HG03064 (cell line): ENCODE data around the gene ESAM.

Experiments used
- ATAC-seq: cut with Tn5 transposase; IDR thresholded peaks from one replicate; pipeline ENCODE4 v1.9.1; 2021; ENCODE audit warnings: low read depth; ENCODE audit not compliant: unreplicated experiment

The ESAM gene, protein sequence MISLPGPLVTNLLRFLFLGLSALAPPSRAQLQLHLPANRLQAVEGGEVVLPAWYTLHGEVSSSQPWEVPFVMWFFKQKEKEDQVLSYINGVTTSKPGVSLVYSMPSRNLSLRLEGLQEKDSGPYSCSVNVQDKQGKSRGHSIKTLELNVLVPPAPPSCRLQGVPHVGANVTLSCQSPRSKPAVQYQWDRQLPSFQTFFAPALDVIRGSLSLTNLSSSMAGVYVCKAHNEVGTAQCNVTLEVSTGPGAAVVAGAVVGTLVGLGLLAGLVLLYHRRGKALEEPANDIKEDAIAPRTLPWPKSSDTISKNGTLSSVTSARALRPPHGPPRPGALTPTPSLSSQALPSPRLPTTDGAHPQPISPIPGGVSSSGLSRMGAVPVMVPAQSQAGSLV

GRCh38 chr11:124762105-124762623 lies at the start of gene ESAM:
Gene ESAM (minus strand): TSS chr11:124762290. CDS start chr11:124762154, 136 bp downstream.
- ATAC-seq, result peak; percentile 52

DNA sequence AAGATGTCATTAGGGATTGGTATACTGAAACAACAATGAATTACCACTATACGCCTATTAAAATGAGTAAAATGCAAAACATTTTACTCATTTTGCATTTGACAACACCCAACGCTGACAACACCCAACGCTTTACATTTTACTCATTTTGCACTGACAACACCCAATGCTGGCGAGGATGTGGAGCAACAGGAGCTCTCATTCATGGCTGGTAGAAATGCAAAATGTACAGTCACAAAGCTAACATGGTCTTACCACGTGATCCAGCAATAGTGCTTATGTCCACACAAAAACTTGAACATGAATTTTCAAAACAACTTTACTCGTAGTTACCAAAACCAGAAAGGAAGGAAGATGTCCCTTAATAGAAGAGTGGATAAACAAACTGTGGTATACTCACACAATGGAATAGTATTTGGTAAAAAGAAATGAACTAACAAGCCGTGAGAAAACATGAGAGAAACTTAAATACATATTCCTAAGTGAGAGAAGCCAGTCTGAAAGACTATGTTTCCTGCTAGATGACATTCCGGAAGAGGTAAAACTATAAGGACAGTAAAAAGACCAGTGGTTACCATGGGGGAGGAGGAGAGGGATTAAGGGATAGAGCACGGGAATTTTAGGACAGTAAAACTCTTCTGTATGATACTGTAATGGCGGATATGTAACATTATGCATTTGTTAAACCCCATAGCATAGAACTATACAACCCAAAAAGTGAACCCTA lies 49.5 kb upstream of the ESAM start:
- ATAC-seq, result no peak

GRCh38 chr11:124807660-124808270 lies 45.7 kb upstream of the ESAM start:
- no peak for ATAC-seq

- ATAC-seq, result no peak
Measured at GRCh38 chr11:124807201-124807600, 45.1 kb upstream of the ESAM start.

DNA sequence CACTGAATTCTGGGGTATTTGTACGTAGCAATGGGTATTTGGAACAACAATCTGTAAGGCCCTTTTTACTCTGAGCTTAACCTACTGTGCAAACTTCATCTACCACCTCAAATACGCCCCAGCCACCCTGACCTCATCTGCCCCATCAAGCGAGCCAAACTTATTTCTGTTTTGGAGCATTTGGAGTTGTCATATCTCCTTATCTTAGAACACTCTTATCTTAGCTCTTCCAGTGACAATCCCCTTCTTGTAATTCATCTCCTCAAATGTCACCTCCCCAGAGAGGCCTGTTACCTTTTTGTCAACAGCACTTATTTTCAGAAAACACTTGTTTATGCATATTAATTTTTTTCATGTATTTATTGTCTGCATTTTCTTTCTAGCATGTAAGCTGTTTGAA lies 42.8 kb upstream of the ESAM start:
- no peak for ATAC-seq

- no peak for ATAC-seq
Measured at GRCh38 chr11:124801636-124802312, 39.7 kb upstream of the ESAM start.

GRCh38 chr11:124801014-124801413 lies 38.9 kb upstream of the ESAM start:
- no peak for ATAC-seq

DNA sequence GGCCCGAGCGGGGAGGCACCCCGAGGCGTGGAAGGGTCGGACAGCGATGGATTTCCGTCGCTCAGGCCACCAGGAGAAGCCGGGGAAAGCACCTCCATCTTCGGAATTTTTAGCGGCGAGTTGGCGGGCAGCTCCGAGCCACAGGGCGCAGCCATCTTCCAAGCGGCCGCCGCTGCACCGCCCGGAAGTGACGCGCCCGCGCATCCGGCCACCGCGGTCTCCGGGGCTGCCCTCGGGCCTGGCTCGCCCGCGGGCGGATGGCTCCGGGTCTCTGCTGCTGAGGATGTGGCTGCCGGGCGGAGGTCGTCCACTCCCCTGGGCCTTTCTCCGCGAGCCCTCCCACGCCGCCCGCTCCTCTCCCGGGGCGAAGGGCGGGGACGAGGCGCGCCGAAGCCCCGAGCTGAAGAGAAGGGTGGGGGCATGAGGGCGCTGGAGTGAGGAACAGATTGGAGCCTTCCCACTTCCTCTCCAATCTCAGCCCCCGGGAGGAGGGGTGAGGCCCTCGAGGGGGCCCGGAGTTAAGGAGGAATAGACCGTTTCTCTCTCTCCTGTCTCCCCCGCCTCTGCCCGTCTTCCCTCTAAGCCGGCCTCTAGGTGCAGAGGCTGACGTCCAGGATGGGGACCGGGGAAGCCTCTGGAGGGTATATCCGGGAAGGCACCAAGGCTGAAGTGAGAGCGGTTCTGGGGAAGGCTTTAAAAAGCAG lies 38.3 kb upstream of the ESAM start, which contains the start of gene MSANTD2:
Gene MSANTD2, minus strand, starts transcription at position 181 of the 704 bp plus-strand sequence. Its CDS starts 26 bp downstream, at position 155.
- ATAC-seq, result peak; percentile 91

DNA sequence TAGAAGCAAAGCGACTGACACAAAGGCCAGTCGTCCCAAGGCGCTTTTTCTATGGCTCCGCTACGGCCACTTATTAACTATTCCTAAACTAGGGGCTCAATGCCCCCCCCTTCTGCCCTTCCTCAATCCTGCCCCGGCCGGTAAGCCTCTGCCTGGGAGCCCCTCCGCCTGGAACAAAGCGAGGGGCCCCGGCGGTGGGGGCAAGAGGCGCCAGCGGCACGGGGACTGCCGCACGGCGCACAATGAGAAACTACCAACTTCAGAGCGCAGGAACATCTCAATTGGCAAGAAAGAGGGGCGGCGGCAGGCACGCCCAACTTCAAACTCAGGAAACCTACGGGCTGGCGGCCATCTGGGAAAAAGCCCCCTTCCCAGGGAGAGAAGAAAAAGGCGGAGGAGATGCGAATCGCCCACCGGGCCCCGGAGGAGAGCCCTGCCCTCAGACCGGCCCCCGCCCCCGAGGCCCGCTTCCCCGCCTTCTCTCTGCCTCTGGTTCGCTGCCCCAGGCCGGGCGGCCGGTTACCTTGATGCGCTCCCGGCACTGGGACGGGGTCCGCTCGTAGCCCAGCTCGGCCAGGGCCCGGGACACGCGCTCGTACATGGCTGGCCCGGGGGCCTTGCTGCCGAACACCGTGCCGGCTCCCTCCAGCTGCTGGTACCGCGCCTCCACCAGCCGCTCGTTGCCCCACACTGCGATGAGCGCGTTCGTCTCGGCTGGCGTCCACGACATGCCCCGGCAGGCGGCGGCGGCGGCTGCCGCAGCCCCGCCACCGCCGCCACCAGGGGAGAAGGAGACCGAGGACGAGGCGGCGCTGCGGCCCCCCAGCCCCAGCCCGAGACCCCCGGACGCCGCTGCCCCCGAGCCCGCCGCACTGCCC lies 37.5 kb upstream of the ESAM start:
- peak; percentile 38 for ATAC-seq

GRCh38 chr11:124798991-124799347 lies 36.9 kb upstream of the ESAM start:
- peak; percentile 10 for ATAC-seq

DNA sequence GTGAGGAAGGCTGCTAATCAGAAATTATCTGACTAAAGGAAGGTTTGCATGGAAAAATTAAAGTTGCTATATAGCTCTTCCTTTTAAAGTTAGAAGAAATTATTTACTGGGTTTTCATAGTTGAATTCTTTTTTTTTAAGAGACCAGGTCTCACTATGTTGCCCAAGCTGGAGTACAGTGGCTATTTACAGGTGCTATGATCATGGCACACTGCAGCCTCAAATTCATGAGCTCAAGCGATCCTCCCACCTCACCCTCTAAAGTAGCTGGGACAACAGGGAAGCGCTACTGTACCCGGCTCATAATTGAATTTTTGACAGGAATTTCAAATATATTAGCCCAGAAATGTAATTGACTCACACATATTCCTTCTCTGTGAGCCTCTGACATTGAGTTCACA lies 34.2 kb upstream of the ESAM start:
- ATAC-seq, result no peak

GRCh38 chr11:124793466-124794278 lies 31.6 kb upstream of the ESAM start:
- no peak for ATAC-seq

DNA sequence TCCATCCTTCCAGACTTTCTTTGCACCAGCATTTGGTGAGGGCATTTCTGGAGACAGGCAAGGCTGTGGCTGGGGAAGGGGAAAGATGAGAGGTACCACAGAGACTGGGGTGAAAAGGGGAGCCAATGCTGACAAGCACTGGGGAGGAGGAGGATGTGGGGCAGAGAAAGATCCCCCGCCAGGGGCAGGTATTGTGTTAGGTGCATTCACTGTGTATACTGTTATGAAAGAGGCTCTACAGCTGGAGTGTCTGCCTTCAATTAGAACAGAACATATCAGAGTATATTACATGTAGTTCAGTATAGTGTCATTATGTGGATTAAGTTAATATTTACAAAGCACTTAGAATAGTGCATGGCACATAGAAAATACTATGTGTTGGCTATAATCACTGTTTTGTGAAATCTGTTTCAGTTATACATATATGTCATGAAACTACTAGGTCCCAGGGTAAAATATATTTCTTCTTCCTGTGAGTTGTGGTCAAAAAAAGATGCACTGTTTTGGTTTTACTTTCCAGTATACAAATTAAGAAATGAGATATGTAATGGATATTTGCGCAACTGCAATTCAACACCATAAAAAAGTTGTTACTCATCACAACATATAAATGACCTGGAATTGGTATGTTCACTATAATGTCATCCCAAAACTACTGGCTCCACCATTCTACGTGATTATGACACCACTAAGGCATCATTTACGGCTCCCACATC lies 29.7 kb upstream of the ESAM start:
- ATAC-seq, result peak; percentile 80

DNA sequence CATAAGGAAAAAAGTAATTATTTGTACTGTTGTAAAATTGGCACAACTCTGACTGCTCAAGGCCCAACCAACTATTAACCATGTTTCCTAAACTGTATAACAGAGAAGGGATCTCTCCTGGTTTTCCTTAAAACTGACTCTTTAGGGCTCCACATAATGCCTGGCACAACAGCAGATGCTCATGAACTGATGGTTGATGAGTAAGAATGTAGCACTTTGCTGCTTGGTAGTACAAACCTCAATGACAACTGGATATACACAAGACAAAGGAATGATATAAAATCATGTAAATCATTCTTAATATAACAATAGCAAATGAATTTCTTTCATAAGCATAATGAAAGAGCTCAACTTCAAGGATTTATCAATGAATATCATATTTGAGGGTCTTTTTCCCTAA lies 26.4 kb upstream of the ESAM start:
- ATAC-seq, result no peak

GRCh38 chr11:124784051-124784450 lies 22.0 kb upstream of the ESAM start:
- no peak for ATAC-seq

GRCh38 chr11:124783002-124783401 lies 20.9 kb upstream of the ESAM start:
- no peak for ATAC-seq

DNA sequence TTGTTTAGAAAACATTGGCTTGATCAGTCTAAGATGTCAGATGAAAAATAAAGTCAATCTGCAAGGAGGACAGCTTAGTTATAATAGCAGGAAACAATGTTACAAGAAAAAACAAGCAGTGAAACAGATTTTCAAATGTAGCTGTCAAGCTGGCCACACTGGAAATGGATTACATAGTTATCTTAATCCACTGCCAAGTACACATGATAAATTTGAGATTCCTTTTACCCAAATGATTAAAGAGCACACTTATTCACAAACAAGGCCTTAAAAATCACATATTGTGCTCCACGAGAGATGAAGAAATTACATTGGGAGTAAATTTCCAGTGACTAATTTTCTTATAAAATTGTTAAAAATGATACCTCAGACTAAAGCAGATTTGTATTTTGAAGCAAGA lies 17.5 kb upstream of the ESAM start:
- ATAC-seq, result no peak

DNA sequence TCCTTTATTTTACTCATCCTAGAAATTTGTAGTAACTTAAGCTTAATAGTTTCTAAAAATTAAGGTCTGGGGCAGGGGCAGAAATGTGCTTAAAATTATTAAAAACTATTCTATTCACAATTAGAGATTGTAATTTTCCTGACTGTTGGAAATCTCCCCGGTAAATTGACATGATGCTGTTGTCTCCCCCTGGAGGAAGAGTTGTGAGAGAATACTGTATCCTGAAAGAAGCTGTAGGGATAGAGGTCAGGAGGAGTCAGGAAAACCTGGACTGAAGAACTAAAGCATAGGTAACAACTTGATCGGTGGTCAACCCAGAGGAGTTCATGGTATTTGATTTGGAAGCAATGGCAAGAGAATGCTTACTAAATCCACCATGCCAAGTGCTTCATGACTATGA lies 16.2 kb upstream of the ESAM start:
- no peak for ATAC-seq
